ENCODE measurements around the gene SKP2.
A peak's percentile ranks its signal among the peaks of the same experiment; 100 is the strongest.

SKP2 gene

GRCh38 chr5:36153298-36153677 lies 1.4 kb downstream of the SKP2 start:
- peaks cover 0 to 25% (median 5%) of the 10 kb centered on the region in 3 donors for H3K36me3 ChIP-seq
- intact Hi-C loops (cut with DNase I; ENCODE audit: low total_unique reads) = loop anchor here (10.0 kb wide), 1 partner anchor 82 kb away; no protein-coding TSS in a partner anchor
- H3K4me3 ChIP-seq = peak overlapping the region in 1 of 2 donors; percentile 98

GRCh38 chr5:36153726-36154125 lies 1.8 kb downstream of the SKP2 start:
- no peak overlapping the region for H3K4me3 ChIP-seq
- DNase-seq = no peak
- H3K9me3 ChIP-seq = no peaks in the 10 kb centered on the region
- peaks cover 0 to 29% (median 5%) of the 10 kb centered on the region in 3 donors for H3K36me3 ChIP-seq
- H3K4me1 ChIP-seq = peaks cover 0 to 58% (median 27%) of the 10 kb centered on the region in 4 donors
- no peaks in the 10 kb centered on the region for H3K27me3 ChIP-seq
- TF ChIP-seq CTCF (IDR thresholded peaks at IDR 0.05) = no peak
- intact Hi-C loops (cut with DNase I; ENCODE audit: low total_unique reads) = loop anchor here (10.0 kb wide), 1 partner anchor 81 kb away; no protein-coding TSS in a partner anchor
- no peak overlapping the region for H3K27ac ChIP-seq

More at GRCh38 chr5:36153298-36153677, 1.4 kb downstream of the SKP2 start:
- TF ChIP-seq CTCF (IDR thresholded peaks at IDR 0.05) = no peak
- Histone ChIP-seq H3K4me1 (peaks cover 0 to 58% (median 27%) of the 10 kb centered on the region in 4 donors), H3K27me3 (no peaks in the 10 kb centered on the region), H3K9me3 (no peaks in the 10 kb centered on the region), H3K27ac (no peak overlapping the region)
- no peak for DNase-seq

- Histone ChIP-seq H3K4me3 (no peak overlapping the region), H3K9me3 (no peaks in the 10 kb centered on the region), H3K4me1 (peaks cover 0 to 43% (median 21%) of the 10 kb centered on the region in 4 donors), H3K27me3 (no peaks in the 10 kb centered on the region), H3K27ac (no peak overlapping the region), H3K36me3 (peaks cover 7 to 44% (median 15%) of the 10 kb centered on the region in 3 donors)
- TF ChIP-seq CTCF (IDR thresholded peaks at IDR 0.05) = no peak
- intact Hi-C loops (cut with DNase I; ENCODE audit: low total_unique reads) = loop anchor here (10.0 kb wide), 1 partner anchor 80 kb away; no protein-coding TSS in a partner anchor
- DNase-seq = no peak
Observed at GRCh38 chr5:36155291-36155690, 3.4 kb downstream of the SKP2 start.

GRCh38 chr5:36156121-36156601 lies 4.2 kb downstream of the SKP2 start:
- intact Hi-C loops (cut with DNase I; ENCODE audit: low total_unique reads) = loop anchor here (10.0 kb wide), 1 partner anchor 79 kb away; no protein-coding TSS in a partner anchor
- no peaks in the 10 kb centered on the region for H3K9me3 ChIP-seq
- H3K27me3 ChIP-seq = no peaks in the 10 kb centered on the region
- no peak overlapping the region for H3K27ac ChIP-seq
- peaks cover 12 to 52% (median 15%) of the 10 kb centered on the region in 3 donors for H3K36me3 ChIP-seq
- H3K4me1 ChIP-seq = peaks cover 0 to 35% (median 18%) of the 10 kb centered on the region in 4 donors
- DNase-seq = no peak
- no peak for TF ChIP-seq CTCF (IDR thresholded peaks at IDR 0.05)
- no peak overlapping the region for H3K4me3 ChIP-seq

- H3K36me3 ChIP-seq = peaks cover 15 to 56% (median 18%) of the 10 kb centered on the region in 3 donors
- peaks cover 0 to 35% (median 18%) of the 10 kb centered on the region in 4 donors for H3K4me1 ChIP-seq
- no peaks in the 10 kb centered on the region for H3K9me3 ChIP-seq
- DNase-seq = no peak
- intact Hi-C loops (cut with DNase I; ENCODE audit: low total_unique reads) = loop anchor here (10.0 kb wide), 1 partner anchor 78 kb away; no protein-coding TSS in a partner anchor
- TF ChIP-seq CTCF (IDR thresholded peaks at IDR 0.05) = no peak
- H3K4me3 ChIP-seq = no peak overlapping the region
- H3K27me3 ChIP-seq = no peaks in the 10 kb centered on the region
- H3K27ac ChIP-seq = no peak overlapping the region
Observed at GRCh38 chr5:36156619-36157018, 4.7 kb downstream of the SKP2 start.

Data from tibial artery (tissue), 4 donors.